Heart left ventricle (tissue), 16 donors: Measurements from ENCODE around the gene TMBIM1. TPM values are rescaled to one million over a fixed set of nuclear protein-coding genes. Genes with fewer than 3 reads are reported as not detected.

Experiments
- ATAC-seq, 4 donors: fragments of 200-7000 bp; cut with Tn5 transposase; one replicate each; pipeline ENCODE4 v1.9.1; 2020 to 2022; ENCODE audit warnings: moderate library complexity in 4 of 4, mild to moderate bottlenecking in 3 of 4, moderate number of reproducible peaks in 1 of 4
- DNase-seq, 5 donors: peaks; one replicate each; pipeline ENCODE4 v3.0.0-alpha.2; 2020
- H3K27ac ChIP-seq, 12 donors: fragments of 200-600 bp; sonication (generic) in 4 of 12; one replicate each; pipeline versions ENCODE4 v1.5.0 to v1.8.0; 2016 to 2022; ENCODE audit warnings: mild to moderate bottlenecking in 2 of 12
- H3K27me3 ChIP-seq, 9 donors: fragments of 200-600 bp; sonication (generic) in 2 of 9; one replicate each; pipeline versions ENCODE4 v1.5.1 to v1.8.0; 2016 to 2022; ENCODE audit warnings: mild to moderate bottlenecking in 3 of 9
- H3K36me3 ChIP-seq, 9 donors: fragments of 200-600 bp; sonication (generic) in 2 of 9; one replicate each; pipeline versions ENCODE4 v1.5.0 to v1.8.0; 2018 to 2022; ENCODE audit warnings: mild to moderate bottlenecking in 2 of 9
- H3K4me1 ChIP-seq, 12 donors: fragments of 200-600 bp; sonication (generic) in 4 of 12; one replicate each; pipeline versions ENCODE4 v1.5.0 to v1.8.0; 2016 to 2022; ENCODE audit warnings: mild to moderate bottlenecking in 3 of 12
- H3K4me3 ChIP-seq, 12 donors: fragments of 200-600 bp; sonication (generic) in 4 of 12; one replicate each; pipeline versions ENCODE4 v1.5.0 to v1.8.0; 2017 to 2022; ENCODE audit warnings: mild to moderate bottlenecking in 9 of 12, moderate library complexity in 4 of 12
- H3K9me3 ChIP-seq, 12 donors: fragments of 200-600 bp; sonication (generic) in 4 of 12; one replicate each; pipeline versions ENCODE4 v1.5.0 to v1.8.0; 2016 to 2022; ENCODE audit warnings: mild to moderate bottlenecking in 1 of 12
- POLR2A ChIP-seq, 2 donors: fragments of 450-650 bp; IDR thresholded peaks; one replicate each; pipeline ENCODE4 v1.6.1; 2017; ENCODE audit warnings: antibody characterized with exemption in 2 of 2, mild to moderate bottlenecking in 2 of 2, moderate library complexity in 2 of 2
- WGBS, 4 donors: extraction: QIAGEN DNeasy Blood & Tissue Kit in 2 of 4; methylation state at CpG; one replicate each; pipeline versions ENCODE4 v1.1.5 to v1.1.7; 2013 to 2018; 5-methylcytosine and 5-hydroxymethylcytosine counted together
- intact Hi-C, 10 donors: fragments of 100-400 bp; cut with DNase I; formaldehyde crosslinking; loops; one replicate each; pipeline versions ENCODE4 v1.11.1 to v1.14.2; 2022
- polyA plus RNA-seq, 2 donors: library from polyadenylated mRNA; stranded (reverse); fragments of 200-250 nt; gene quantifications; one replicate each; pipeline ENCODE4 v1.2.3, GENCODE V29; 2013
- total RNA-seq, 9 donors: library from RNA; depleted of rRNA in 2 of 9; stranded (reverse); fragments of >200 nt in 2 of 9; fragmentation: NEBNext Ultra II Directional in 3 of 9; extraction: Animal tissue kit (Norgen Biotek cat#: 25700) in 3 of 9; gene quantifications; one replicate each; pipeline versions ENCODE4 v1.1.0 to v1.2.4, GENCODE V29; 2016 to 2023
- TF ChIP-seq, protein P1 (sequence below), 12 donors: fragments of 200-600 bp; sonication (generic) in 4 of 12; IDR thresholded peaks; one replicate each; pipeline versions ENCODE4 v1.5.0 to v1.8.0; 2018 to 2022; ENCODE audit warnings: antibody characterized with exemption in 12 of 12, mild to moderate bottlenecking in 5 of 12
- donor health status: ischemic (EF 13 %, LVEDD 7.1; RV severe dilation, severe dysfunction).
- donor health status: healthy with polysubstance abuse.
- donor health status: DM: no; HTN: yes; CAD: no.
- donor health status: DM: no; HTN: no; CAD: no.
- donor health status: ischemic (EF 25% LVEDD 6.9; RV normal size, moderate dysfunction).
- donor health status: ischemic (EF 25% LVEDD 5.7; RV mildly dilated, moderate dysfunction).
- donor health status: healthy.
- donor health status: DM: yes; HTN: yes; CAD: no.
- donor health status: ischemic (EF 35%, LVEDD 5.7; RV mildly dilated, moderate dysfunction).
- donor health status: nonischemic (EF 11% LVEDD 7.7; RV severe dilation, severe dysfunction).
- donor health status: DM: yes; HTN: yes; CAD: no.
- donor health status: PGD.
- donor health status: ischemic (EF 29% LVEDD 5.4; RV normal size, mild dysfunction).
- donor health status: nonischemic (EF 23%, LVEDD 6.1; RV moderate dilation, normal function).

TMBIM1 gene
- total and polyA plus RNA-seq, 11 donors, result 41.8 to 208 (median 126) TPM

GRCh38 chr2:218289639-218290315, 2.5 kb downstream of the TMBIM1 start:
- no peaks in the 10 kb centered on the region for H3K27me3 ChIP-seq
- peak overlapping the region; percentile 23 to 100 (median 96) for H3K27ac ChIP-seq
- H3K36me3 ChIP-seq, result peaks cover 0 to 17% (median 0%) of the 10 kb centered on the region in 9 donors
- ATAC-seq (no peak), DNase-seq (no peak)
- 19 to 42% (median 29%) methylated on average over 6 of the region's 6 CpGs for WGBS, 4 donors
- H3K4me1 ChIP-seq, result peaks cover 15 to 93% (median 70%) of the 10 kb centered on the region in 12 donors
- H3K9me3 ChIP-seq, result no peaks in the 10 kb centered on the region
- intact Hi-C loops, result loop anchor here in 8 of 10 donors (2.0 to 10.0 kb wide), 9 partner anchors 17 to 885 kb away; partner anchors contain the start of genes CTDSP1 (in 2 of the 8), CNOT9 (in 1 of the 8), CNPPD1 (in 1 of the 8) and RETREG2 (in 1 of the 8)
- peak overlapping the region in 9 of 12 donors; percentile 75 to 98 (median 94) for H3K4me3 ChIP-seq
- TF ChIP-seq POLR2A (IDR thresholded peaks at IDR 0.05), result no peak
- TF ChIP-seq, protein P1, sequence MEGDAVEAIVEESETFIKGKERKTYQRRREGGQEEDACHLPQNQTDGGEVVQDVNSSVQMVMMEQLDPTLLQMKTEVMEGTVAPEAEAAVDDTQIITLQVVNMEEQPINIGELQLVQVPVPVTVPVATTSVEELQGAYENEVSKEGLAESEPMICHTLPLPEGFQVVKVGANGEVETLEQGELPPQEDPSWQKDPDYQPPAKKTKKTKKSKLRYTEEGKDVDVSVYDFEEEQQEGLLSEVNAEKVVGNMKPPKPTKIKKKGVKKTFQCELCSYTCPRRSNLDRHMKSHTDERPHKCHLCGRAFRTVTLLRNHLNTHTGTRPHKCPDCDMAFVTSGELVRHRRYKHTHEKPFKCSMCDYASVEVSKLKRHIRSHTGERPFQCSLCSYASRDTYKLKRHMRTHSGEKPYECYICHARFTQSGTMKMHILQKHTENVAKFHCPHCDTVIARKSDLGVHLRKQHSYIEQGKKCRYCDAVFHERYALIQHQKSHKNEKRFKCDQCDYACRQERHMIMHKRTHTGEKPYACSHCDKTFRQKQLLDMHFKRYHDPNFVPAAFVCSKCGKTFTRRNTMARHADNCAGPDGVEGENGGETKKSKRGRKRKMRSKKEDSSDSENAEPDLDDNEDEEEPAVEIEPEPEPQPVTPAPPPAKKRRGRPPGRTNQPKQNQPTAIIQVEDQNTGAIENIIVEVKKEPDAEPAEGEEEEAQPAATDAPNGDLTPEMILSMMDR (IDR thresholded peaks at IDR 0.05), result no peak

DNA sequence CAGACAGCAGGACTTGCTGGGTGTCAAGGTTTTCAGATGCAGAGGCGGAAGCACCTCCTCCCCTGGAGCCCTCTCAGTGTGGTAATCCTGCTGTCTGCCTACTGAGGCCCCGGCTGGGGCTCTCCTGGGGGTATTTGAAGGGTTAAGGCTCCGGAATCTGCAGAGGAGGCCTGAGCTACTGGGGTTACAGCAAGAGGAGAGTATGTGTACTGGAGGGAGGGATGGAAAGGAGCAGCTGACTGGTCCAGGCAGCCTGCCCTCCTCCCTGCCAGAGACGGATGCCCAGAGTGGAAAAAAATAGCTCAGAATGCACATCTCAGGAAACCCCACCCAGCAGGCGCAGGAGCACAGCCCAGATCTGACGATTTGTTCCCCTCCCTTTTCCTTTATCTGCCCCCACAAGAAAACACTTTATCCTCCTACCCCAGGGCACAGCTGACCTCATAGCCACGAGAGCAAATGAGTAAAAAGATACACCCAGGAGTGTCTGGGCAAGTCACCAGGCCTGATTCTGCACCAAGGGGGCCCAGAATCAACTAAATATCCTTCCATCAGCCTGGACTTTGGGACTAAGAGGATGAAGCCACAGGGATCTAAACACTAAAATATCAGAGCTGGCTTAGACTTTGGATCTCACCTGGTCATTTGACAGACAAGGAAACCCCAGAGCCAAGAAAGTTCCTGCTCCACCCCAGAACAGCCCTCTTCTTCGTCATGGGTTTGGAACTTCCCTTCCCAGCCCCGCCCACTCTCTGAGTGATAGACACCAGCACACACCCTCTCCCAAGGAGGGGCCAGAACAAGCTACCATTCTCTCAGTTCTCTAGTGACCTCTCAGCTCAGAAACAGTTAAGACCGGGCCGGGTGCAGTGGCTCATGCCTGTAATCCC, 5.5 kb downstream of the TMBIM1 start:
- 0 to 2% (median 1%) methylated on average over 10 to 11 of the region's 11 CpGs for WGBS, 4 donors
- H3K4me3 ChIP-seq, result peak overlapping the region; percentile 28 to 70 (median 53)
- H3K9me3 ChIP-seq, result no peaks in the 10 kb centered on the region
- H3K4me1 ChIP-seq, result peaks cover 27 to 99% (median 92%) of the 10 kb centered on the region in 12 donors
- intact Hi-C loops, result loop anchor here in 6 of 10 donors (1.0 to 10.0 kb wide), 8 partner anchors 14 to 888 kb away; partner anchors contain the start of genes AAMP (in 3 of the 6), PNKD (in 3 of the 6), CTDSP1 (in 2 of the 6) and CNOT9 (in 1 of the 6)
- DNase-seq, result peak; percentile 88 to 96 (median 95)
- peaks cover 0 to 33% (median under 1%) of the 10 kb centered on the region in 9 donors for H3K36me3 ChIP-seq
- ATAC-seq, result peak; percentile 83 to 89 (median 85)
- H3K27ac ChIP-seq, result peak overlapping the region; percentile 89 to 100 (median 96)
- TF ChIP-seq, protein P1 (IDR thresholded peaks at IDR 0.05), result no peak
- TF ChIP-seq POLR2A (IDR thresholded peaks at IDR 0.05), result peak in 1 of 2 donors; percentile 35
- no peaks in the 10 kb centered on the region for H3K27me3 ChIP-seq

- Histone ChIP-seq H3K4me1 (peaks cover 27 to 96% (median 90%) of the 10 kb centered on the region in 12 donors), H3K9me3 (no peaks in the 10 kb centered on the region), H3K4me3 (peak overlapping the region; percentile 28 to 70 (median 53)), H3K27me3 (no peaks in the 10 kb centered on the region), H3K36me3 (peaks cover 0 to 45% (median 12%) of the 10 kb centered on the region in 9 donors), H3K27ac (peak overlapping the region; percentile 89 to 100 (median 96))
- intact Hi-C loops, result loop anchor here in 6 of 10 donors (2.0 to 10.0 kb wide), 7 partner anchors 13 to 889 kb away; partner anchors contain the start of genes AAMP (in 2 of the 6), CTDSP1 (in 2 of the 6), PNKD (in 2 of the 6) and CNOT9 (in 1 of the 6)
- DNase-seq (peak; percentile 73 to 88 (median 75)), ATAC-seq (peak; percentile 44 to 60 (median 48))
- TF ChIP-seq POLR2A (IDR thresholded peaks at IDR 0.05), result no peak
- TF ChIP-seq, protein P1 (IDR thresholded peaks at IDR 0.05), result no peak
- WGBS, 4 donors, result 16 to 22% (median 21%) methylated on average over 6 of the region's 6 CpGs
Observed at GRCh38 chr2:218285604-218286003, 6.7 kb downstream of the TMBIM1 start.
